GM12891 (cell line): Measurements from ENCODE around the gene DVL1.
"Not testable (repeated sequence)": the region's sequence is repeated elsewhere in the genome, so short reads cannot be mapped to it uniquely, and the experiment has no call there.

Experiments used
- DNase-seq: peaks from one replicate; pipeline ENCODE4 v3.0.0; 2011; ENCODE audit warnings: low spot score; ENCODE audit not compliant: insufficient read length
- FAIRE-seq: peaks from 2 replicates; lab custom pipeline; 2011; peaks lifted over from hg19 to GRCh38; lab: Jason Lieb, UNC
- PAX5 ChIP-seq: IDR thresholded peaks from 2 replicates; pipeline ENCODE4 v1.6.1; 2011; ENCODE audit warnings: low read length, moderate library complexity, mild to moderate bottlenecking; ENCODE audit not compliant: insufficient read depth, severe bottlenecking
- POLR2A ChIP-seq: IDR thresholded peaks from 2 replicates; pipeline ENCODE4 v1.6.1; 2011; ENCODE audit warnings: low read depth, low read length, control low read depth
- POLR2AphosphoS5 ChIP-seq: IDR thresholded peaks from 2 replicates; pipeline ENCODE4 v1.6.1; 2011; ENCODE audit warnings: low read depth, low read length, control low read depth
- POU2F2 ChIP-seq: IDR thresholded peaks from 2 replicates; pipeline ENCODE4 v1.6.1; 2011; ENCODE audit warnings: low read depth, mild to moderate bottlenecking, control low read depth, low read length, moderate library complexity
- SPI1 ChIP-seq: IDR thresholded peaks from 2 replicates; pipeline ENCODE4 v1.6.1; 2011; ENCODE audit warnings: low read depth, low read length, control low read depth
- TAF1 ChIP-seq: IDR thresholded peaks from 2 replicates; pipeline ENCODE4 v1.6.1; 2011; ENCODE audit warnings: low read depth, low read length, control low read depth

Gene DVL1

GRCh38 chr1:1320666-1321448 lies 28.4 kb downstream of the DVL1 start:
- DNase-seq (no peak), FAIRE-seq (no peak)
- TF ChIP-seq TAF1: no peak
- no peak for TF ChIP-seq POLR2AphosphoS5
- TF ChIP-seq POU2F2: no peak
- TF ChIP-seq POLR2A: no peak
- no peak for TF ChIP-seq PAX5
- no peak for TF ChIP-seq SPI1

GRCh38 chr1:1319646-1319941 lies 29.6 kb downstream of the DVL1 start:
- no peak for DNase-seq
- no peak for FAIRE-seq
- no peak for TF ChIP-seq TAF1
- no peak for TF ChIP-seq POLR2A
- TF ChIP-seq POU2F2: no peak
- TF ChIP-seq POLR2AphosphoS5: no peak
- TF ChIP-seq SPI1: no peak
- no peak for TF ChIP-seq PAX5

- no peak for FAIRE-seq
- DNase-seq: no peak
- TF ChIP-seq SPI1 (no peak), POLR2AphosphoS5 (no peak), TAF1 (no peak), POLR2A (no peak), POU2F2 (no peak), PAX5 (no peak)
These were observed 30.2 kb downstream of the DVL1 start for GRCh38 chr1:1318777-1319645.

- FAIRE-seq (no peak), DNase-seq (no peak)
- TF ChIP-seq SPI1 (no peak), POU2F2 (no peak), PAX5 (no peak), POLR2A (no peak), POLR2AphosphoS5 (no peak), TAF1 (no peak)
These were observed 31.0 kb downstream of the DVL1 start for GRCh38 chr1:1318131-1318652.

- no peak for FAIRE-seq
- TF ChIP-seq POLR2A (no peak), PAX5 (no peak), TAF1 (no peak), SPI1 (no peak), POU2F2 (no peak), POLR2AphosphoS5 (no peak)
- DNase-seq: no peak
These were observed 31.8 kb downstream of the DVL1 start for GRCh38 chr1:1317420-1317819.

- FAIRE-seq, DNase-seq: not testable (repeated sequence)
These were observed 33.0 kb downstream of the DVL1 start for GRCh38 chr1:1316199-1316598.

- FAIRE-seq (no peak), DNase-seq (no peak)
- TF ChIP-seq TAF1 (no peak), POLR2A (no peak), PAX5 (no peak), POLR2AphosphoS5 (no peak), SPI1 (no peak), POU2F2 (no peak)
These were observed 33.7 kb downstream of the DVL1 start for GRCh38 chr1:1315435-1315954.

GRCh38 chr1:1314678-1315335 lies 34.4 kb downstream of the DVL1 start:
- DNase-seq (no peak), FAIRE-seq (no peak)
- no peak for TF ChIP-seq TAF1
- peak; percentile 52; the same call in 1 of the 2 replicates for TF ChIP-seq POLR2AphosphoS5
- no peak for TF ChIP-seq PAX5
- TF ChIP-seq POU2F2: no peak
- no peak for TF ChIP-seq SPI1
- TF ChIP-seq POLR2A: no peak

- DNase-seq (no peak), FAIRE-seq (no peak)
- no peak for TF ChIP-seq PAX5
These were observed 35.0 kb downstream of the DVL1 start for GRCh38 chr1:1314237-1314586.

GRCh38 chr1:1313500-1314236 lies 35.5 kb downstream of the DVL1 start:
- FAIRE-seq: no peak
- TF ChIP-seq TAF1 (no peak), POLR2AphosphoS5 (no peak), SPI1 (no peak), POLR2A (no peak), PAX5 (no peak), POU2F2 (no peak)
- no peak for DNase-seq
